Memory B cell (primary cell): ENCODE data around the gene FOXP1.

ENCODE experiments used
- ATAC-seq: fragments of 150-1000 bp; cut with Tn5 transposase; 2 replicates; pipeline ENCODE4 v1.10.0; 2021; ENCODE audit warnings: low read depth, mild to moderate bottlenecking, moderate library complexity
- DNase-seq, 2 donors: peaks; one replicate each; pipeline ENCODE4 v3.0.0; 2022; ENCODE audit warnings: low spot score in 2 of 2
- H3K27ac Mint-ChIP-seq: one replicate; pipeline ENCODE4 v1.8.0; 2022; ENCODE audit warnings: mild to moderate bottlenecking, moderate library complexity, mixed read lengths
- H3K27me3 Mint-ChIP-seq: one replicate; pipeline ENCODE4 v1.8.0; 2022; ENCODE audit warnings: mixed read lengths
- H3K36me3 Mint-ChIP-seq: one replicate; pipeline ENCODE4 v1.8.0; 2022; ENCODE audit warnings: mild to moderate bottlenecking, mixed read lengths
- H3K4me1 Mint-ChIP-seq: one replicate; pipeline ENCODE4 v1.8.0; 2022; ENCODE audit warnings: mixed read lengths
- H3K4me3 Mint-ChIP-seq: one replicate; pipeline ENCODE4 v1.8.0; 2022; ENCODE audit warnings: mild to moderate bottlenecking, moderate library complexity, mixed read lengths
- H3K9me3 Mint-ChIP-seq: one replicate; pipeline ENCODE4 v1.8.0; 2022; ENCODE audit warnings: mixed read lengths

FOXP1 gene

DNA sequence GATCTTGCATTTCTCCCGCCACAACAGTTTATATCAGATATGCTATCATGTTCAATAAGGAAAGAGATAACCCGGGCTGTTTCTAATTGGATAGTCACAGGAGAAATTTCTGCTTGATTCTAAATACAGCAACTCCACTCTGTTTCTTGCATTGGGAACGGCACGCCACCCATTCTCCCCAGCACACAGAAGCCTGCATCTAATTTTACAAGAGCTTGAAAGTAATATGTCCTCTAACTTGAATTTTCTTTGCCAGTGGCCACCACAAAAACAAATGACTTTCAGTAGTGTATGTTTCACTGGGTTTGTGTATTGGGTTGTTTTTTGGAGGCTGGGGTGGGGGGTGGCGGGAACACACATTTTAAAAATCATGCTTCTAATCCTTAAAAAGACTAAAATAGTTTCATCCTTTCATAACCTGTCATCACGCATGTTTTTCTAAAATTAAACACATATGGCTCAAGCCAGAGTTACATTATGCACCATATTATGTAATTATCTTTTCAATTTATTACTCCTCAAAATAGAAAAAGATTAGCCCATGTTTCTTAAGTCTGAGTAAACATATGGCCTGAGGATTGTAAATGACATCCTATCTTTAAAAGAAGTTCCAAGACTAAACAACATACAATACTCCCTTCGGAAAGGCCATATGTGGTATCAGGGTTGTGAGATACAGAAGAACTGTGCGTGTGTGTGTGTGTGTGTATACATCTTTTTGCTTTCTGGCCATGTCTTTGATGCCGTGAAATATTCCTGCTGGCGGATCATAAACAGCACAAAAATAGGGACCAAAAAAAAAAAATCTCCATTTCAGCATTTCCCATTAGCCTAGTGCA lies 176.3 kb downstream of the FOXP1 start:
- H3K4me1 Mint-ChIP-seq = peaks cover 38% of the 10 kb centered on the region
- ATAC-seq (no peak), DNase-seq (no peak)
- H3K36me3 Mint-ChIP-seq = no peaks in the 10 kb centered on the region
- no peaks in the 10 kb centered on the region for H3K9me3 Mint-ChIP-seq
- H3K4me3 Mint-ChIP-seq = no peak overlapping the region
- no peaks in the 10 kb centered on the region for H3K27me3 Mint-ChIP-seq
- H3K27ac Mint-ChIP-seq = peak overlapping the region; percentile 61

GRCh38 chr3:71402911-71403310 lies 180.6 kb downstream of the FOXP1 start:
- H3K27me3 Mint-ChIP-seq = no peaks in the 10 kb centered on the region

DNA sequence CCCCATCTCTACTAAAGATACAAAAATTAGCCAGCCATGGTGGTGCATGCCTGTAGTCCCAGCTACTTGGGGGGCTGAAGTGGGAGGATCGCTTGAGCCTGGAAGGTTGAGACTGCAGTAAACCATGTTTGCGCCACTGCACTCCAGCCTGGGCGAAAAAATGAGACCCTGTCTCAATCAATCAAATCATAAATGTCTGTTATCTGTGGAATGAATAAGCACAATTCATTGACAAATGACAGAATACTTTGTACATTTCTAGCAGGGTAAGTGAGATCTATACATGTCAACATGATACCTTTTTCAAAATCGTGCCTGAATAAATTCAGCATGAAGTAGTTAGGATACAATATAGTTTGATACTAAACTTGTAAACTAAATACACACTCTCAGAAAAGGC lies 181.2 kb downstream of the FOXP1 start:
- ATAC-seq (no peak), DNase-seq (no peak)
- no peaks in the 10 kb centered on the region for H3K27me3 Mint-ChIP-seq
- peaks cover 36% of the 10 kb centered on the region for H3K4me1 Mint-ChIP-seq
- peak overlapping the region; percentile 62 for H3K27ac Mint-ChIP-seq
- H3K36me3 Mint-ChIP-seq = no peaks in the 10 kb centered on the region
- no peaks in the 10 kb centered on the region for H3K9me3 Mint-ChIP-seq
- no peak overlapping the region for H3K4me3 Mint-ChIP-seq

More at GRCh38 chr3:71402911-71403310, 180.6 kb downstream of the FOXP1 start:
- no peaks in the 10 kb centered on the region for H3K9me3 Mint-ChIP-seq
- H3K4me3 Mint-ChIP-seq = no peak overlapping the region
- ATAC-seq (peak; percentile 76), DNase-seq (no peak)
- no peaks in the 10 kb centered on the region for H3K36me3 Mint-ChIP-seq
- H3K4me1 Mint-ChIP-seq = peaks cover 39% of the 10 kb centered on the region
- peak overlapping the region; percentile 62 for H3K27ac Mint-ChIP-seq

GRCh38 chr3:71401695-71402231 lies 181.8 kb downstream of the FOXP1 start:
- H3K27me3 Mint-ChIP-seq = no peaks in the 10 kb centered on the region
- peaks cover 36% of the 10 kb centered on the region for H3K4me1 Mint-ChIP-seq
- no peak for DNase-seq
- no peak overlapping the region for H3K4me3 Mint-ChIP-seq
- no peaks in the 10 kb centered on the region for H3K9me3 Mint-ChIP-seq
- H3K27ac Mint-ChIP-seq = peak overlapping the region; percentile 35
- H3K36me3 Mint-ChIP-seq = no peaks in the 10 kb centered on the region
- ATAC-seq = no peak

- peak overlapping the region; percentile 35 for H3K27ac Mint-ChIP-seq
These were observed 182.5 kb downstream of the FOXP1 start for GRCh38 chr3:71400986-71401451.

GRCh38 chr3:71399478-71399877 lies 184.1 kb downstream of the FOXP1 start:
- no peak overlapping the region for H3K27ac Mint-ChIP-seq

More at GRCh38 chr3:71400986-71401451, 182.5 kb downstream of the FOXP1 start:
- H3K9me3 Mint-ChIP-seq = no peaks in the 10 kb centered on the region
- H3K27me3 Mint-ChIP-seq = no peaks in the 10 kb centered on the region
- DNase-seq = no peak
- no peak for ATAC-seq
- H3K36me3 Mint-ChIP-seq = no peaks in the 10 kb centered on the region
- peaks cover 33% of the 10 kb centered on the region for H3K4me1 Mint-ChIP-seq
- no peak overlapping the region for H3K4me3 Mint-ChIP-seq

GRCh38 chr3:71398157-71398836 lies 185.2 kb downstream of the FOXP1 start:
- H3K9me3 Mint-ChIP-seq = no peaks in the 10 kb centered on the region
- ATAC-seq (peak; percentile 55), DNase-seq (no peak)
- peak overlapping the region; percentile 33 for H3K4me3 Mint-ChIP-seq
- H3K4me1 Mint-ChIP-seq = peaks cover 43% of the 10 kb centered on the region
- peak overlapping the region; percentile 66 for H3K27ac Mint-ChIP-seq
- no peaks in the 10 kb centered on the region for H3K27me3 Mint-ChIP-seq
- no peaks in the 10 kb centered on the region for H3K36me3 Mint-ChIP-seq

More at GRCh38 chr3:71399478-71399877, 184.1 kb downstream of the FOXP1 start:
- no peaks in the 10 kb centered on the region for H3K27me3 Mint-ChIP-seq
- H3K4me1 Mint-ChIP-seq = peaks cover 42% of the 10 kb centered on the region
- no peaks in the 10 kb centered on the region for H3K9me3 Mint-ChIP-seq
- H3K36me3 Mint-ChIP-seq = no peaks in the 10 kb centered on the region
- no peak for DNase-seq
- no peak overlapping the region for H3K4me3 Mint-ChIP-seq
- no peak for ATAC-seq

DNA sequence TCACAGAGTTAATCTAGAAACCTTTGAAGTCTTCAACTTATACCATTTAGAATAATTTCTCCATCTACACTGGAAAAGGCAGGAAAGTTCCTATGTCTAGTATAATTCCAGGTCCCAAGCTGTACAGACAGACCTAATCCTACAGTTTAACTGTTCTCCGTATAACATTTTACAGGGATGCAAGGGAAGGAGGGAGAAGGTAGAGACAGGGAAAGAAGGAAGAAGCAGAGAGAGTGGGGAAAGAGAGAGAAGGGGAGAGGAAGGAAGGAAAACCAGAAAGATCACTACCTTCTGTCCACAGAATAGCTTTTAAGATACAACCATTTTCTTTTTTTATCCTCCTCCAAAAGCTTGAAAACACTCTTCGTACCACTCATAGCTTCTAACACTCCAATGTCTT lies 185.8 kb downstream of the FOXP1 start:
- no peak for ATAC-seq
- H3K4me3 Mint-ChIP-seq = peak overlapping the region; percentile 33
- peaks cover 37% of the 10 kb centered on the region for H3K4me1 Mint-ChIP-seq

DNA sequence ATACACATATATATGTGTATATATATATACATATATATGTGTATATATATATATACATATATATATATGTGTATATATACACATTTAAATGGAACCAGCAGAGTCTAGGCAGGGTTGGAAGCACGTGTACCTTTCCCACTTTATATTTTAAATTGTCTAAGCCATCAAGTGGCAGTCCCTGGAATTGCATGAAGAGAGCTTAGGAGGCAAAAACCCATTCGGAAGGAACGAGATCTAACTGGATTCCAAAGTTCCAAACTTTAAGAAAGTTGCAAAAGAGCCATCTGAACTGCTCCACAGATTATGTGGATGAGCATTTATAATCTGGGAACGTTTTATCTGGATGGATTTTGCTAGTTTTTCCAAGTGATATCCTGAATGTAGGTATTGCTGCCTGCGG lies 186.5 kb downstream of the FOXP1 start:
- DNase-seq (no peak), ATAC-seq (no peak)
- H3K36me3 Mint-ChIP-seq = no peaks in the 10 kb centered on the region
- H3K4me1 Mint-ChIP-seq = peaks cover 31% of the 10 kb centered on the region
- H3K9me3 Mint-ChIP-seq = no peaks in the 10 kb centered on the region
- no peak overlapping the region for H3K4me3 Mint-ChIP-seq
- no peak overlapping the region for H3K27ac Mint-ChIP-seq
- H3K27me3 Mint-ChIP-seq = no peaks in the 10 kb centered on the region

More for the DNA sequence above, 185.8 kb downstream of the FOXP1 start:
- Mint-ChIP-seq H3K27me3 (no peaks in the 10 kb centered on the region), H3K27ac (peak overlapping the region; percentile 66), H3K36me3 (no peaks in the 10 kb centered on the region), H3K9me3 (no peaks in the 10 kb centered on the region)
- no peak for DNase-seq

- no peaks in the 10 kb centered on the region for H3K9me3 Mint-ChIP-seq
- no peak for ATAC-seq
- no peaks in the 10 kb centered on the region for H3K27me3 Mint-ChIP-seq
- H3K4me1 Mint-ChIP-seq = peaks cover 32% of the 10 kb centered on the region
- H3K27ac Mint-ChIP-seq = peak overlapping the region; percentile 11
- DNase-seq = no peak
- no peak overlapping the region for H3K4me3 Mint-ChIP-seq
- H3K36me3 Mint-ChIP-seq = no peaks in the 10 kb centered on the region
These were observed 187.4 kb downstream of the FOXP1 start for GRCh38 chr3:71395927-71396695.

GRCh38 chr3:71395470-71395869 lies 188.1 kb downstream of the FOXP1 start:
- no peak for DNase-seq
- Mint-ChIP-seq H3K36me3 (no peaks in the 10 kb centered on the region), H3K27ac (peak overlapping the region; percentile 11), H3K4me3 (no peak overlapping the region), H3K9me3 (no peaks in the 10 kb centered on the region), H3K4me1 (peaks cover 36% of the 10 kb centered on the region), H3K27me3 (no peaks in the 10 kb centered on the region)
- ATAC-seq = no peak

- no peak for ATAC-seq
- H3K4me1 Mint-ChIP-seq = peaks cover 40% of the 10 kb centered on the region
- no peak overlapping the region for H3K4me3 Mint-ChIP-seq
- H3K27ac Mint-ChIP-seq = peak overlapping the region; percentile 73
- no peaks in the 10 kb centered on the region for H3K9me3 Mint-ChIP-seq
- DNase-seq = no peak
- no peaks in the 10 kb centered on the region for H3K27me3 Mint-ChIP-seq
- no peaks in the 10 kb centered on the region for H3K36me3 Mint-ChIP-seq
These were observed 189.8 kb downstream of the FOXP1 start for GRCh38 chr3:71393745-71394144.

GRCh38 chr3:71393093-71393492 lies 190.4 kb downstream of the FOXP1 start:
- H3K27me3 Mint-ChIP-seq = no peaks in the 10 kb centered on the region
- no peaks in the 10 kb centered on the region for H3K36me3 Mint-ChIP-seq
- H3K4me3 Mint-ChIP-seq = no peak overlapping the region
- H3K9me3 Mint-ChIP-seq = no peaks in the 10 kb centered on the region
- no peak for DNase-seq
- no peak for ATAC-seq
- peak overlapping the region; percentile 96 for H3K27ac Mint-ChIP-seq
- H3K4me1 Mint-ChIP-seq = peaks cover 39% of the 10 kb centered on the region
